Measurements from ENCODE around the gene TM4SF4.
"Not testable (repeated sequence)": the region's sequence is repeated elsewhere in the genome, so short reads cannot be mapped to it uniquely, and the experiment has no call there.

Gene TM4SF4

GRCh38 chr3:149474250-149474817, at the start of gene TM4SF4:
Gene TM4SF4, plus strand, starts transcription at chr3:149474697. Its CDS starts 181 bp downstream, at chr3:149474878.
- DNase-seq = no peak

GRCh38 chr3:149424918-149425317, 49.6 kb upstream of the TM4SF4 start:
- DNase-seq = no peak

- DNase-seq = no peak
These were observed 48.2 kb upstream of the TM4SF4 start for GRCh38 chr3:149426325-149426724.

GRCh38 chr3:149428087-149428486, 46.4 kb upstream of the TM4SF4 start:
- no peak for DNase-seq

- DNase-seq = no peak
These were observed 44.3 kb upstream of the TM4SF4 start for GRCh38 chr3:149430216-149430615.

- DNase-seq = no peak
These were observed 42.3 kb upstream of the TM4SF4 start for GRCh38 chr3:149432149-149432548.

GRCh38 chr3:149435996-149436885, 38.3 kb upstream of the TM4SF4 start:
- DNase-seq = no peak

GRCh38 chr3:149437286-149437685, 37.2 kb upstream of the TM4SF4 start:
- DNase-seq = no peak

GRCh38 chr3:149437710-149438109, 36.8 kb upstream of the TM4SF4 start:
- DNase-seq = no peak

- no peak for DNase-seq
These were observed 35.5 kb upstream of the TM4SF4 start for GRCh38 chr3:149438981-149439380.

GRCh38 chr3:149441642-149442041, 32.9 kb upstream of the TM4SF4 start:
- DNase-seq = no peak

- DNase-seq = no peak
These were observed 32.5 kb upstream of the TM4SF4 start for GRCh38 chr3:149442043-149442442.

- no peak for DNase-seq
These were observed 31.5 kb upstream of the TM4SF4 start for GRCh38 chr3:149442851-149443544.

GRCh38 chr3:149443545-149443912, 31.0 kb upstream of the TM4SF4 start:
- no peak for DNase-seq

- not testable (repeated sequence) for DNase-seq
These were observed 29.6 kb upstream of the TM4SF4 start for GRCh38 chr3:149444867-149445266.

GRCh38 chr3:149448331-149448831, 26.1 kb upstream of the TM4SF4 start:
- no peak for DNase-seq

GRCh38 chr3:149449182-149449581, 25.3 kb upstream of the TM4SF4 start:
- no peak for DNase-seq

GRCh38 chr3:149449799-149450198, 24.7 kb upstream of the TM4SF4 start:
- no peak for DNase-seq

- no peak for DNase-seq
These were observed 24.2 kb upstream of the TM4SF4 start for GRCh38 chr3:149450281-149450680.

GRCh38 chr3:149452036-149452435, 22.5 kb upstream of the TM4SF4 start:
- DNase-seq = no peak

GRCh38 chr3:149453140-149453805, 21.2 kb upstream of the TM4SF4 start:
- DNase-seq = no peak

GRCh38 chr3:149454746-149455145, 19.8 kb upstream of the TM4SF4 start:
- no peak for DNase-seq

GRCh38 chr3:149455366-149455765, 19.1 kb upstream of the TM4SF4 start:
- DNase-seq = no peak

Measured in activated CD4-positive, CD25-positive, alpha-beta regulatory T cell treated with anti-CD3 and anti-CD28 coated beads, Interleukin-2, amount 50 U/mL, for 72 hours (primary cell).